Stimulated activated CD4-positive, alpha-beta T cell treated with anti-CD3 and anti-CD28 coated beads, Interleukin-1b, Interleukin-23, amount 100 ng/mL, for 1 hour (primary cell): ENCODE results near the gene CLCNKB.
"Not testable (repeated sequence)": the region's sequence is repeated elsewhere in the genome, so short reads cannot be mapped to it uniquely, and the experiment has no call there.

Experiments
- DNase-seq, 2 donors: peaks; one replicate each; pipeline ENCODE4 v3.0.0-alpha.2; 2020; ENCODE audit warnings: low read depth in 2 of 2

Gene CLCNKB

GRCh38 chr1:16043521-16043920 is at the start of gene CLCNKB:
TSS of gene CLCNKB (plus strand) at chr1:16043782. CDS start at chr1:16044493, 711 bp downstream.
- no peak for DNase-seq

- no peak for DNase-seq
Observed at GRCh38 chr1:15994081-15994480, 49.5 kb upstream of the CLCNKB start.

- peak in 1 of 2 donors; percentile 25 for DNase-seq
Observed at GRCh38 chr1:15994590-15995351, 48.8 kb upstream of the CLCNKB start.

- no peak for DNase-seq
Observed at GRCh38 chr1:15997076-15997585, 46.5 kb upstream of the CLCNKB start.

GRCh38 chr1:15997637-15998280 is 45.8 kb upstream of the CLCNKB start:
- DNase-seq = no peak

GRCh38 chr1:15998929-15999328 is 44.7 kb upstream of the CLCNKB start:
- no peak for DNase-seq

GRCh38 chr1:16001274-16001673 is 42.3 kb upstream of the CLCNKB start:
- not testable (repeated sequence) for DNase-seq

- no peak for DNase-seq
Observed at GRCh38 chr1:16005597-16005996, 38.0 kb upstream of the CLCNKB start.

- DNase-seq = no peak
Observed at GRCh38 chr1:16006010-16006409, 37.6 kb upstream of the CLCNKB start.

- no peak for DNase-seq
Observed at GRCh38 chr1:16006552-16007485, 36.8 kb upstream of the CLCNKB start.

- no peak for DNase-seq
Observed at GRCh38 chr1:16007671-16008341, 35.8 kb upstream of the CLCNKB start.

GRCh38 chr1:16009030-16009460 is 34.5 kb upstream of the CLCNKB start:
- DNase-seq = peak; percentile 19 to 60

GRCh38 chr1:16009678-16010077 is 33.9 kb upstream of the CLCNKB start:
- no peak for DNase-seq

- no peak for DNase-seq
Observed at GRCh38 chr1:16010837-16011236, 32.7 kb upstream of the CLCNKB start.

GRCh38 chr1:16011936-16012589 is 31.5 kb upstream of the CLCNKB start:
- no peak for DNase-seq

- DNase-seq = no peak
Observed at GRCh38 chr1:16012590-16013219, 30.9 kb upstream of the CLCNKB start.

- peak; percentile 8 to 31 for DNase-seq
Observed at GRCh38 chr1:16013220-16013907, 30.2 kb upstream of the CLCNKB start.

- no peak for DNase-seq
Observed at GRCh38 chr1:16013908-16014258, 29.7 kb upstream of the CLCNKB start.

- DNase-seq = no peak
Observed at GRCh38 chr1:16014509-16015482, 28.8 kb upstream of the CLCNKB start.
